A549 (cell line): ENCODE data around the gene TNMD. TPM values are rescaled to one million over a fixed set of nuclear protein-coding genes. Genes with fewer than 3 reads are reported as not detected.
A peak's percentile ranks its signal among the peaks of the same experiment; 100 is the strongest.

Experiments
- ATAC-seq, 2 experiments: fragments of 200-7000 bp in 1 of 2; fragments of >200 bp in 1 of 2; cut with Nextera tagmentation in 1 of 2; cut with Tn5 transposase in 1 of 2; 3 replicates each; pipeline versions ENCODE4 v1.8.0 to v1.9.1; 2018 to 2020; ENCODE audit warnings: mild to moderate bottlenecking in 1 of 2, moderate library complexity in 1 of 2
- CTCF ChIA-PET: fragments of 300-600 bp; sonication (Branson Sonifier 250); formaldehyde crosslinking; extraction: SDS; loops from one replicate; lab custom pipeline; 2021; ENCODE audit warnings: antibody characterized with exemption, inconsistent platforms; lab: Yijun Ruan, JAX
- POLR2A ChIA-PET: fragments of 350-600 bp; formaldehyde crosslinking; extraction: SDS; loops from one replicate; lab custom pipeline; 2021; ENCODE audit warnings: antibody characterized with exemption, inconsistent platforms; lab: Yijun Ruan, JAX
- DNase-seq, 2 experiments: peaks; one replicate each; pipeline versions ENCODE4 v3.0.0 to v3.0.0-alpha.2; 2011 to 2016; ENCODE audit warnings: low read depth in 1 of 2, low spot score in 1 of 2
- FAIRE-seq: peaks from 2 replicates; lab custom pipeline; 2011; peaks lifted over from hg19 to GRCh38; lab: Jason Lieb, UNC
- H3K27ac ChIP-seq, 2 experiments: fragments of >200 bp; sonication (Bioruptor Twin); formaldehyde crosslinking; 3 replicates each; pipeline ENCODE4 v1.5.1; 2016 to 2017
- H3K4me1 ChIP-seq: fragments of >200 bp; sonication (Bioruptor Twin); formaldehyde crosslinking; 3 replicates; pipeline ENCODE4 v1.6.1; 2016
- H3K4me2 ChIP-seq: fragments of >200 bp; sonication (Bioruptor Twin); formaldehyde crosslinking; 3 replicates; pipeline ENCODE4 v1.6.1; 2016
- H3K4me3 ChIP-seq: fragments of >200 bp; sonication (Bioruptor Twin); formaldehyde crosslinking; 3 replicates; pipeline ENCODE4 v1.5.1; 2016
- H3K9me3 ChIP-seq: fragments of >200 bp; sonication (Bioruptor Twin); formaldehyde crosslinking; 3 replicates; pipeline ENCODE4 v1.6.1; 2016
- ATOH8 ChIP-seq: fragments of 250-450 bp; sonication (Bioruptor Pico); IDR thresholded peaks from 2 replicates; pipeline ENCODE4 v1.5.0; 2020; ENCODE audit warnings: low read depth, mild to moderate bottlenecking, moderate library complexity
- BHLHE40 ChIP-seq: IDR thresholded peaks from 2 replicates; pipeline ENCODE4 v1.6.1; 2012; ENCODE audit warnings: low read depth, low read length, inconsistent platforms
- CBX2 ChIP-seq: fragments of 200-600 bp; sonication (generic); IDR thresholded peaks from 2 replicates; pipeline ENCODE4 v1.6.1; 2016; ENCODE audit warnings: low read depth, mild to moderate bottlenecking, borderline replicate concordance
- CBX8 ChIP-seq: fragments of 200-600 bp; sonication (generic); IDR thresholded peaks from 2 replicates; pipeline ENCODE4 v1.6.1; 2016
- E2F6 ChIP-seq: IDR thresholded peaks from 2 replicates; pipeline ENCODE4 v1.6.1; 2012; ENCODE audit warnings: low read depth, borderline replicate concordance
- EP300 ChIP-seq, 2 experiments: fragments of >200 bp; sonication (Bioruptor Twin); formaldehyde crosslinking; IDR thresholded peaks; 2 replicates in 1 of 2; 3 replicates in 1 of 2; pipeline ENCODE4 v1.6.1; 2016 to 2017
- ESRRA ChIP-seq: fragments of 150-350 bp; IDR thresholded peaks from 2 replicates; pipeline ENCODE4 v1.6.1; 2014; ENCODE audit warnings: mild to moderate bottlenecking, low read length, borderline replicate concordance
- GATA3 ChIP-seq: IDR thresholded peaks from 2 replicates; pipeline ENCODE4 v1.6.1; 2012; ENCODE audit warnings: borderline replicate concordance
- HDAC2 ChIP-seq: fragments of 200-600 bp; sonication (generic); IDR thresholded peaks from 2 replicates; pipeline ENCODE4 v1.6.1; 2016
- HES2 ChIP-seq: fragments of >200 bp; sonication (Bioruptor Twin); formaldehyde crosslinking; IDR thresholded peaks from 2 replicates; pipeline ENCODE4 v1.6.1; 2016
- HEYL ChIP-seq: fragments of 250-450 bp; sonication (Bioruptor Pico); IDR thresholded peaks from 2 replicates; pipeline ENCODE4 v1.8.0; 2021; ENCODE audit warnings: mild to moderate bottlenecking, moderate library complexity
- HOXA7 ChIP-seq: fragments of 250-450 bp; sonication (Bioruptor Pico); IDR thresholded peaks from 2 replicates; pipeline ENCODE4 v1.5.0; 2020; ENCODE audit warnings: mild to moderate bottlenecking, moderate library complexity
- HOXB13 ChIP-seq: fragments of 250-450 bp; sonication (Bioruptor Pico); IDR thresholded peaks from 2 replicates; pipeline ENCODE4 v1.5.0; 2020; ENCODE audit warnings: low read depth, mild to moderate bottlenecking, moderate library complexity
- JUN ChIP-seq, 2 experiments: fragments of >200 bp; sonication (Bioruptor Twin); formaldehyde crosslinking; IDR thresholded peaks; 2 replicates in 1 of 2; 3 replicates in 1 of 2; pipeline ENCODE4 v1.6.1; 2016 to 2017
- JUNB ChIP-seq: fragments of >200 bp; sonication (Bioruptor Twin); formaldehyde crosslinking; IDR thresholded peaks from 2 replicates; pipeline ENCODE4 v1.6.1; 2016
- KDM1A ChIP-seq: fragments of 200-600 bp; sonication (generic); IDR thresholded peaks from 2 replicates; pipeline ENCODE4 v1.6.1; 2016; ENCODE audit warnings: low read depth, mild to moderate bottlenecking
- KDM5A ChIP-seq: fragments of 200-600 bp; sonication (generic); IDR thresholded peaks from 2 replicates; pipeline ENCODE4 v1.6.1; 2016; ENCODE audit warnings: antibody characterized with exemption, mild to moderate bottlenecking
- MAFK ChIP-seq: fragments of 450-650 bp; IDR thresholded peaks from 2 replicates; pipeline ENCODE4 v1.6.1; 2014; ENCODE audit not compliant: partially characterized antibody
- MAX ChIP-seq: IDR thresholded peaks from 2 replicates; pipeline ENCODE4 v1.6.1; 2012
- MYC ChIP-seq: IDR thresholded peaks from 2 replicates; pipeline ENCODE4 v1.6.1; 2012; ENCODE audit warnings: mild to moderate bottlenecking, inconsistent platforms, low read length, improper control_type of control experiment, borderline replicate concordance
- NR3C1 ChIP-seq: fragments of >200 bp; sonication (Bioruptor Twin); formaldehyde crosslinking; IDR thresholded peaks from 3 replicates; pipeline ENCODE4 v1.6.1; 2017
- PHF8 ChIP-seq: fragments of 200-600 bp; sonication (generic); IDR thresholded peaks from 2 replicates; pipeline ENCODE4 v1.6.1; 2016; ENCODE audit warnings: low read depth, mild to moderate bottlenecking, antibody characterized with exemption, moderate library complexity, borderline replicate concordance
- POLR2A ChIP-seq: IDR thresholded peaks from 2 replicates; pipeline ENCODE4 v1.6.1; 2012; ENCODE audit warnings: mild to moderate bottlenecking, low read length
- RCOR1 ChIP-seq: fragments of 150-350 bp; IDR thresholded peaks from 2 replicates; pipeline ENCODE4 v1.6.1; 2014; ENCODE audit warnings: antibody characterized with exemption, low read length, low read depth
- RNF2 ChIP-seq: fragments of 200-600 bp; sonication (generic); IDR thresholded peaks from 2 replicates; pipeline ENCODE4 v1.6.1; 2016; ENCODE audit warnings: low read depth, mild to moderate bottlenecking, antibody characterized with exemption, moderate library complexity, borderline replicate concordance
- SMC3 ChIP-seq: fragments of >200 bp; sonication (Bioruptor Twin); formaldehyde crosslinking; IDR thresholded peaks from 3 replicates; pipeline ENCODE4 v1.6.1; 2018; ENCODE audit warnings: inconsistent platforms
- ZFP36 ChIP-seq: fragments of 450-650 bp; IDR thresholded peaks from 2 replicates; pipeline ENCODE4 v1.6.1; 2014; ENCODE audit warnings: borderline replicate concordance; ENCODE audit not compliant: partially characterized antibody
- ZSCAN20 ChIP-seq: fragments of 250-450 bp; sonication (Bioruptor Pico); IDR thresholded peaks from 2 replicates; pipeline ENCODE4 v1.8.0; 2022; ENCODE audit warnings: mild to moderate bottlenecking, moderate library complexity
- WGBS: methylation state at CpG from one replicate; pipeline ENCODE4 v1.1.6; 2017; ENCODE audit errors: missing lambda C conversion rate; 5-methylcytosine and 5-hydroxymethylcytosine counted together
- polyA plus RNA-seq, 4 experiments: library from polyadenylated mRNA; depleted of rRNA in 3 of 4; stranded (reverse); fragments of >200 nt; fragmentation: RNase III in 1 of 4; extraction: RNeasy Plus Mini Kit Qiagen cat#74134 plus additional on column Dnase treatment in 1 of 4; gene quantifications; 2 replicates in 3 of 4; 3 replicates in 1 of 4; pipeline ENCODE4 v1.2.3, GENCODE V29; 2011 to 2017

Gene TNMD
- polyA plus RNA-seq, 2 of the 4 experiments (the other 2 are of a cell fraction) = not detected

GRCh38 chrX:100642290-100642689 lies 57.6 kb downstream of the TNMD start:
- FAIRE-seq (no peak), DNase-seq (no peak), ATAC-seq (no peak)
- 44% methylated on average over 3 of the region's 3 CpGs for WGBS
- peak overlapping the region; percentile 24; the same call in 1 of the 3 replicates for H3K4me2 ChIP-seq
- H3K27ac ChIP-seq = peak overlapping the region; percentile 36 to 75; a peak in 5 of 6 replicates
- CTCF ChIA-PET = interaction anchor here (1.4 to 1.9 kb wide), 2 partner anchors 29 to 126 kb away, joined by 3 to 4 read pairs; no protein-coding TSS in a partner anchor
- peaks cover 44% of the 10 kb centered on the region for H3K4me1 ChIP-seq
- POLR2A ChIA-PET = no interaction called here
- no peak for TF ChIP-seq CBX2
- TF ChIP-seq E2F6 = no peak
- no peak for TF ChIP-seq KDM5A
- TF ChIP-seq JUN (IDR thresholded peaks at IDR 0.05) = no peak
- TF ChIP-seq EP300 (IDR thresholded peaks at IDR 0.05) = no peak
- TF ChIP-seq ZSCAN20 (CRISPR knock-in tag) = no peak
- no peak for TF ChIP-seq HOXA7 (CRISPR knock-in tag)
- no peak for TF ChIP-seq PHF8
- TF ChIP-seq BHLHE40 = no peak
- TF ChIP-seq HDAC2 = no peak
- TF ChIP-seq GATA3 = no peak
- no peak for TF ChIP-seq KDM1A
- no peak for TF ChIP-seq RCOR1
- TF ChIP-seq HES2 = no peak
- TF ChIP-seq ATOH8 (CRISPR knock-in tag) = no peak
- no peaks in the 10 kb centered on the region for H3K9me3 ChIP-seq
- no peak overlapping the region for H3K4me3 ChIP-seq

- DNase-seq (no peak), FAIRE-seq (no peak), ATAC-seq (no peak)
- H3K4me2 ChIP-seq = peak overlapping the region; percentile 79
- POLR2A ChIA-PET = no interaction called here
- 94% methylated on average over 11 of the region's 11 CpGs for WGBS
- no peak overlapping the region for H3K4me3 ChIP-seq
- no peaks in the 10 kb centered on the region for H3K9me3 ChIP-seq
- H3K4me1 ChIP-seq = peaks cover 53% of the 10 kb centered on the region
- H3K27ac ChIP-seq = peak overlapping the region; percentile 61 to 75; a peak in 5 of 6 replicates
- TF ChIP-seq ESRRA (no peak), MYC (no peak), HEYL (CRISPR knock-in tag) (no peak), KDM5A (no peak), RCOR1 (no peak), E2F6 (no peak)
- CTCF ChIA-PET = interaction anchor here (0.9 to 1.4 kb wide), 2 partner anchors 28 kb away, joined by 3 to 5 read pairs; no protein-coding TSS in a partner anchor
Measured at GRCh38 chrX:100643212-100643611, 58.5 kb downstream of the TNMD start.

- no peak for FAIRE-seq
- Histone ChIP-seq H3K4me1 (peaks cover 63% of the 10 kb centered on the region), H3K9me3 (no peaks in the 10 kb centered on the region), H3K4me2 (peak within 1 kb of the TSS; percentile 79), H3K27ac (peak within 1 kb of the TSS; percentile 61 to 85), H3K4me3 (peak within 1 kb of the TSS; percentile 28)
- ATAC-seq = peak; percentile 98 to 99
- DNase-seq = peak; percentile 51 to 80
- POLR2A ChIA-PET = interaction anchor here (1.0 kb wide), 1 partner anchor 17 kb away, joined by 3 read pairs; no protein-coding TSS in a partner anchor
- CTCF ChIA-PET = interaction anchor here (0.9 to 2.7 kb wide), 4 partner anchors 10 to 125 kb away, joined by 3 to 9 read pairs (median 6); no protein-coding TSS in a partner anchor
- WGBS = 13% methylated on average over 11 of the region's 11 CpGs
- no peak for TF ChIP-seq ATOH8 (CRISPR knock-in tag)
- TF ChIP-seq ZFP36 = no peak
- no peak for TF ChIP-seq RNF2
- TF ChIP-seq MAX = peak; percentile 9; the same call in 1 of the 2 replicates
- no peak for TF ChIP-seq HOXB13 (CRISPR knock-in tag)
- no peak for TF ChIP-seq KDM5A
- peak in 1 of 2 experiments; percentile 17; a peak in 1 of 5 replicates for TF ChIP-seq JUN (IDR thresholded peaks at IDR 0.05)
- TF ChIP-seq E2F6 = no peak
- no peak for TF ChIP-seq GATA3
- TF ChIP-seq MAFK = peak; percentile 79
- TF ChIP-seq BHLHE40 = no peak
- TF ChIP-seq JUNB = peak; percentile 68
- TF ChIP-seq PHF8 = no peak
- no peak for TF ChIP-seq NR3C1
- TF ChIP-seq POLR2A = no peak
- no peak for TF ChIP-seq CBX8
- TF ChIP-seq SMC3 = no peak
Measured at GRCh38 chrX:100643956-100644860, 59.5 kb downstream of the TNMD start, which contains the start of gene SRPX2. Gene SRPX2, plus strand, starts transcription at chrX:100644199. Its CDS starts 2,124 bp downstream, at chrX:100646323.
